B cell (primary cell): Measurements from ENCODE around the gene TM4SF20. TPM values are rescaled to one million over a fixed set of nuclear protein-coding genes. Genes with fewer than 3 reads are reported as not detected.
"Not testable (repeated sequence)": the region's sequence is repeated elsewhere in the genome, so short reads cannot be mapped to it uniquely, and the experiment has no call there.

Experiments used
- ATAC-seq: fragments of 200-7000 bp; cut with Tn5 transposase; one replicate; pipeline ENCODE4 v1.10.0; 2021; ENCODE audit warnings: low read depth, mild to moderate bottlenecking, moderate number of reproducible peaks, moderate library complexity
- CTCF ChIA-PET: fragments of 350-600 bp; sonication (Branson Sonifier 250); formaldehyde crosslinking; loops from one replicate; lab custom pipeline; 2021; ENCODE audit warnings: antibody characterized with exemption, inconsistent platforms; lab: Charles Lee
- POLR2A ChIA-PET: fragments of 350-600 bp; sonication (Branson Sonifier 250); formaldehyde crosslinking; loops from one replicate; lab custom pipeline; 2021; ENCODE audit warnings: antibody characterized with exemption; lab: Charles Lee
- DNase-seq: peaks from one replicate; pipeline ENCODE4 v3.0.0; 2013
- H2AFZ ChIP-seq: 2 replicates; pipeline ENCODE4 v1.6.1; 2012; ENCODE audit warnings: mild to moderate bottlenecking, low read depth, low read length; ENCODE audit not compliant: insufficient read depth, poor library complexity, severe bottlenecking
- H3K27ac ChIP-seq, 2 donors: 1 replicate in 1 of 2; 2 replicates in 1 of 2; pipeline ENCODE4 v1.5.1; 2012 to 2013; ENCODE audit warnings: low read length in 2 of 2, mild to moderate bottlenecking in 2 of 2, moderate library complexity in 1 of 2
- H3K27me3 ChIP-seq, 4 experiments: fragments of 200-600 bp in 1 of 4; sonication (generic) in 1 of 4; replicated peaks in 1 of 4; 1 replicate in 2 of 4; 2 replicates in 2 of 4; pipeline versions ENCODE4 v1.6.1 to v1.7.0; 2013 to 2016; ENCODE audit warnings: low read length in 3 of 4, mild to moderate bottlenecking in 2 of 4, mixed read lengths in 1 of 4, moderate library complexity in 1 of 4; ENCODE audit not compliant: insufficient read depth in 4 of 4, control insufficient read depth in 3 of 4; ENCODE audit errors: control extremely low read depth in 1 of 4
- H3K36me3 ChIP-seq, 2 experiments: replicated peaks in 1 of 2; 1 replicate in 1 of 2; 2 replicates in 1 of 2; pipeline versions ENCODE4 v1.6.1 to v1.7.1; 2013; ENCODE audit warnings: low read length in 1 of 2; ENCODE audit not compliant: insufficient read depth in 2 of 2, control insufficient read depth in 1 of 2; ENCODE audit errors: control extremely low read depth in 1 of 2, extremely low read depth in 1 of 2
- H3K4me1 ChIP-seq, 2 donors: fragments of 200-600 bp in 1 of 2; sonication (generic) in 1 of 2; 1 replicate in 1 of 2; 2 replicates in 1 of 2; pipeline versions ENCODE4 v1.5.1 to v1.6.1; 2013 to 2017; ENCODE audit warnings: low read length in 2 of 2; ENCODE audit not compliant: control insufficient read depth in 2 of 2, insufficient read depth in 2 of 2
- H3K4me2 ChIP-seq: replicated peaks from 2 replicates; pipeline ENCODE3; 2012; ENCODE audit warnings: mild to moderate bottlenecking, low read depth, low read length; ENCODE audit not compliant: poor library complexity, severe bottlenecking
- H3K4me3 ChIP-seq, 5 experiments: fragments of 200-600 bp in 1 of 5; sonication (generic) in 1 of 5; 1 replicate in 3 of 5; 2 replicates in 2 of 5; pipeline versions ENCODE4 v1.5.1 to v1.7.0; 2011 to 2016; ENCODE audit warnings: low read length in 4 of 5, mild to moderate bottlenecking in 4 of 5, low read depth in 2 of 5, control low read depth in 1 of 5, moderate library complexity in 1 of 5; ENCODE audit not compliant: insufficient read depth in 1 of 5; ENCODE audit errors: control extremely low read depth in 1 of 5, extremely low read depth in 1 of 5
- H3K79me2 ChIP-seq: fragments of 200-600 bp; sonication (generic); one replicate; pipeline ENCODE4 v1.6.0; 2016; ENCODE audit warnings: low read length; ENCODE audit not compliant: control insufficient read depth, insufficient read depth
- H3K9ac ChIP-seq: fragments of 200-600 bp; sonication (generic); 2 replicates; pipeline ENCODE4 v1.6.1; 2017; ENCODE audit warnings: mild to moderate bottlenecking, low read length, moderate library complexity
- H3K9me3 ChIP-seq, 3 donors: one replicate each; pipeline versions ENCODE4 v1.6.1 to v1.7.1; 2013; ENCODE audit warnings: low read length in 2 of 3; ENCODE audit not compliant: control insufficient read depth in 2 of 3, insufficient read depth in 1 of 3; ENCODE audit errors: control extremely low read depth in 1 of 3
- H4K20me1 ChIP-seq: 2 replicates; pipeline ENCODE4 v1.6.0; 2012; ENCODE audit warnings: mild to moderate bottlenecking, low read length; ENCODE audit not compliant: insufficient read depth, control insufficient read depth, poor library complexity, severe bottlenecking
- H3K27ac Mint-ChIP-seq: one replicate; pipeline ENCODE4 v1.8.0; 2021; ENCODE audit warnings: mixed read lengths
- H3K27me3 Mint-ChIP-seq: one replicate; pipeline ENCODE4 v1.8.0; 2021; ENCODE audit warnings: mixed read lengths
- H3K4me1 Mint-ChIP-seq: one replicate; pipeline ENCODE4 v1.8.0; 2021; ENCODE audit warnings: mixed read lengths
- H3K4me3 Mint-ChIP-seq: one replicate; pipeline ENCODE4 v1.8.0; 2021; ENCODE audit warnings: mixed read lengths
- H3K9me3 Mint-ChIP-seq: one replicate; pipeline ENCODE4 v1.8.0; 2022; ENCODE audit warnings: mixed read lengths; ENCODE audit not compliant: insufficient read depth
- EZH2 ChIP-seq: IDR thresholded peaks from 2 replicates; pipeline ENCODE4 v1.6.1; 2012; ENCODE audit warnings: borderline replicate concordance, low read depth, mild to moderate bottlenecking, moderate library complexity, low read length; ENCODE audit not compliant: insufficient read depth, poor library complexity, severe bottlenecking
- WGBS: methylation state at CpG from one replicate; pipeline ENCODE4 v1.1.5; 2013; ENCODE audit warnings: missing lambda C conversion rate; ENCODE audit not compliant: insufficient coverage; 5-methylcytosine and 5-hydroxymethylcytosine counted together
- intact Hi-C: fragments of 100-400 bp; cut with micrococcal nuclease; formaldehyde crosslinking; loops from one replicate; pipeline ENCODE4 v1.10.0; 2022
- polyA plus RNA-seq: library from polyadenylated mRNA; depleted of rRNA; stranded (reverse); fragments of >200 nt; gene quantifications from 2 replicates; pipeline ENCODE4 v1.2.3, GENCODE V29; 2012
- total RNA-seq, 2 donors: library from RNA; stranded (reverse); fragments of 120-200 nt in 1 of 2; gene quantifications; 1 replicate in 1 of 2; 2 replicates in 1 of 2; pipeline versions ENCODE4 v1.2.3 to v1.2.4, GENCODE V29; 2013 to 2022
- TF ChIP-seq, protein P1 (sequence below): fragments of 200-600 bp; IDR thresholded peaks from one replicate; pipeline ENCODE4 v1.8.0; 2022; ENCODE audit warnings: antibody characterized with exemption, mild to moderate bottlenecking

TM4SF20 gene
- total and polyA plus RNA-seq, 2 donors (not counting 1 experiment from before 2014, with no cell fraction given): not detected

- no peaks in the 10 kb centered on the region for H3K27me3 Mint-ChIP-seq
- WGBS: no CpG with 5 or more reads among the region's 3 CpGs
- CTCF ChIA-PET: interaction anchor here (1.0 kb wide), 1 partner anchor 400 kb away, joined by 4 read pairs; no protein-coding TSS in a partner anchor
- POLR2A ChIA-PET: no interaction called here
- Histone ChIP-seq H3K4me3 (no peak overlapping the region), H3K4me1 (peaks cover 4% of the 10 kb centered on the region in 2 donors), H2AFZ (no peak overlapping the region), H3K27ac (no peak overlapping the region), H3K9me3 (no peaks in the 10 kb centered on the region), H3K79me2 (no peaks in the 10 kb centered on the region), H4K20me1 (no peaks in the 10 kb centered on the region), H3K36me3 (no peaks in the 10 kb centered on the region), H3K27me3 (no peaks in the 10 kb centered on the region), H3K4me2 (no peak overlapping the region), H3K9ac (no peak overlapping the region)
- DNase-seq (no peak), ATAC-seq (no peak)
- H3K9me3 Mint-ChIP-seq: no peaks in the 10 kb centered on the region
- H3K27ac Mint-ChIP-seq: no peak overlapping the region
- peaks cover 6% of the 10 kb centered on the region for H3K4me1 Mint-ChIP-seq
- no peak for TF ChIP-seq EZH2
- TF ChIP-seq, protein P1, sequence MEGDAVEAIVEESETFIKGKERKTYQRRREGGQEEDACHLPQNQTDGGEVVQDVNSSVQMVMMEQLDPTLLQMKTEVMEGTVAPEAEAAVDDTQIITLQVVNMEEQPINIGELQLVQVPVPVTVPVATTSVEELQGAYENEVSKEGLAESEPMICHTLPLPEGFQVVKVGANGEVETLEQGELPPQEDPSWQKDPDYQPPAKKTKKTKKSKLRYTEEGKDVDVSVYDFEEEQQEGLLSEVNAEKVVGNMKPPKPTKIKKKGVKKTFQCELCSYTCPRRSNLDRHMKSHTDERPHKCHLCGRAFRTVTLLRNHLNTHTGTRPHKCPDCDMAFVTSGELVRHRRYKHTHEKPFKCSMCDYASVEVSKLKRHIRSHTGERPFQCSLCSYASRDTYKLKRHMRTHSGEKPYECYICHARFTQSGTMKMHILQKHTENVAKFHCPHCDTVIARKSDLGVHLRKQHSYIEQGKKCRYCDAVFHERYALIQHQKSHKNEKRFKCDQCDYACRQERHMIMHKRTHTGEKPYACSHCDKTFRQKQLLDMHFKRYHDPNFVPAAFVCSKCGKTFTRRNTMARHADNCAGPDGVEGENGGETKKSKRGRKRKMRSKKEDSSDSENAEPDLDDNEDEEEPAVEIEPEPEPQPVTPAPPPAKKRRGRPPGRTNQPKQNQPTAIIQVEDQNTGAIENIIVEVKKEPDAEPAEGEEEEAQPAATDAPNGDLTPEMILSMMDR: no peak
- intact Hi-C loops: no loop called here
- no peak overlapping the region for H3K4me3 Mint-ChIP-seq
Observed at GRCh38 chr2:227365833-227366232, 13.3 kb downstream of the TM4SF20 start.

GRCh38 chr2:227364585-227365263 lies 14.4 kb downstream of the TM4SF20 start:
- H3K4me3 Mint-ChIP-seq, H4K20me1 ChIP-seq, H3K27ac ChIP-seq, H3K27ac Mint-ChIP-seq, H3K9ac ChIP-seq, H3K4me2 ChIP-seq, intact Hi-C loops, H2AFZ ChIP-seq, H3K9me3 Mint-ChIP-seq, H3K36me3 ChIP-seq, H3K9me3 ChIP-seq, H3K4me1 Mint-ChIP-seq, POLR2A ChIA-PET, H3K4me1 ChIP-seq, ATAC-seq, CTCF ChIA-PET, DNase-seq, H3K79me2 ChIP-seq, H3K27me3 Mint-ChIP-seq, H3K4me3 ChIP-seq, H3K27me3 ChIP-seq: not testable (repeated sequence)
- WGBS: 86% methylated on average over 7 of the region's 11 CpGs
